Mucosa of descending colon (tissue), 3 donors: ENCODE data around the gene RAI14. TPM values are rescaled to one million over a fixed set of nuclear protein-coding genes. Genes with fewer than 3 reads are reported as not detected.

Experiments used
- ATAC-seq: fragments of 200-7000 bp; cut with Tn5 transposase; one replicate; pipeline ENCODE4 v1.9.1; 2020; ENCODE audit warnings: mild to moderate bottlenecking, moderate library complexity
- DNase-seq, 3 donors: peaks; one replicate each; pipeline ENCODE4 v3.0.0-alpha.2; 2020
- H3K36me3 ChIP-seq: fragments of 200-600 bp; one replicate; pipeline ENCODE4 v1.8.0; 2021; ENCODE audit warnings: low read depth, mild to moderate bottlenecking
- H3K4me1 ChIP-seq: fragments of 200-600 bp; one replicate; pipeline ENCODE4 v1.8.0; 2021; ENCODE audit warnings: low read depth, mild to moderate bottlenecking
- H3K4me3 ChIP-seq: fragments of 200-600 bp; one replicate; pipeline ENCODE4 v1.8.0; 2021; ENCODE audit warnings: mild to moderate bottlenecking
- H3K9me3 ChIP-seq: fragments of 200-600 bp; one replicate; pipeline ENCODE4 v1.8.0; 2021; ENCODE audit warnings: mild to moderate bottlenecking
- intact Hi-C, 2 donors: fragments of 100-400 bp; cut with DNase I in 1 of 2; cut with micrococcal nuclease in 1 of 2; formaldehyde crosslinking; loops; one replicate each; pipeline versions ENCODE4 v1.11.0 to v1.11.1; 2022; cut with DNase I, micrococcal nuclease
- total RNA-seq, 3 donors: library from RNA; stranded (reverse); fragmentation: NEBNext Ultra II Directional in 2 of 3; extraction: Animal tissue kit (Norgen Biotek cat#: 25700) in 2 of 3; gene quantifications; one replicate each; pipeline versions ENCODE4 v1.2.1 to v1.2.4, GENCODE V29; 2021 to 2023
- TF ChIP-seq, protein P1 (sequence below): fragments of 200-600 bp; IDR thresholded peaks from one replicate; pipeline ENCODE4 v1.8.0; 2022; ENCODE audit warnings: antibody characterized with exemption, mild to moderate bottlenecking
- donor health status: DM: no; HTN: no; CAD: no; lungs with moderate emphysema.
- donor health status: DM: no; HTN: no; CAD: no.
- donor health status: DM: no; HTN: yes; CAD: no.

The RAI14 gene
- total RNA-seq, 3 donors from 2014 or later = 14.0 to 41.0 (median 23.4) TPM

DNA sequence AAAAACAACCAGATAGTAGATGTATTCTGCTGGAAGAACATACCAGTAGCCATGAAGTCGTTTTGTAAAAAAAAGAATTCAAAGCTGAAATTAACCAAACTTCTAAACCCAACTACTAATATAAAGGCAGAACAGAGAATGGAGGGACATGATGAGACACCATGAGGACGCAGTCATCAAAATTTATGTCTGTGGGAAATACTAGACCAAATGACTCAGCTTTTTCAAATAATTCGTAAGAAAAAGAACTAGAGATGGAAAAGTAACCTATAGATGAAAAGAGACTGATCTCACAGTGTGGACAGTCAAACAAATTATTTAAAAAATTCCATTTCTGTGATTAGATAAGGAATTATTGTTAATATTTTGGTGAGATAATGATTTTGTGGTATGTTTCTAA lies 193.1 kb downstream of the RAI14 start:
- intact Hi-C loops = no loop called here
- TF ChIP-seq, protein P1, sequence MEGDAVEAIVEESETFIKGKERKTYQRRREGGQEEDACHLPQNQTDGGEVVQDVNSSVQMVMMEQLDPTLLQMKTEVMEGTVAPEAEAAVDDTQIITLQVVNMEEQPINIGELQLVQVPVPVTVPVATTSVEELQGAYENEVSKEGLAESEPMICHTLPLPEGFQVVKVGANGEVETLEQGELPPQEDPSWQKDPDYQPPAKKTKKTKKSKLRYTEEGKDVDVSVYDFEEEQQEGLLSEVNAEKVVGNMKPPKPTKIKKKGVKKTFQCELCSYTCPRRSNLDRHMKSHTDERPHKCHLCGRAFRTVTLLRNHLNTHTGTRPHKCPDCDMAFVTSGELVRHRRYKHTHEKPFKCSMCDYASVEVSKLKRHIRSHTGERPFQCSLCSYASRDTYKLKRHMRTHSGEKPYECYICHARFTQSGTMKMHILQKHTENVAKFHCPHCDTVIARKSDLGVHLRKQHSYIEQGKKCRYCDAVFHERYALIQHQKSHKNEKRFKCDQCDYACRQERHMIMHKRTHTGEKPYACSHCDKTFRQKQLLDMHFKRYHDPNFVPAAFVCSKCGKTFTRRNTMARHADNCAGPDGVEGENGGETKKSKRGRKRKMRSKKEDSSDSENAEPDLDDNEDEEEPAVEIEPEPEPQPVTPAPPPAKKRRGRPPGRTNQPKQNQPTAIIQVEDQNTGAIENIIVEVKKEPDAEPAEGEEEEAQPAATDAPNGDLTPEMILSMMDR = no peak
- Histone ChIP-seq H3K4me1 (no peaks in the 10 kb centered on the region), H3K4me3 (no peak overlapping the region), H3K36me3 (no peaks in the 10 kb centered on the region), H3K9me3 (no peaks in the 10 kb centered on the region)
- ATAC-seq = no peak
- no peak for DNase-seq

DNA sequence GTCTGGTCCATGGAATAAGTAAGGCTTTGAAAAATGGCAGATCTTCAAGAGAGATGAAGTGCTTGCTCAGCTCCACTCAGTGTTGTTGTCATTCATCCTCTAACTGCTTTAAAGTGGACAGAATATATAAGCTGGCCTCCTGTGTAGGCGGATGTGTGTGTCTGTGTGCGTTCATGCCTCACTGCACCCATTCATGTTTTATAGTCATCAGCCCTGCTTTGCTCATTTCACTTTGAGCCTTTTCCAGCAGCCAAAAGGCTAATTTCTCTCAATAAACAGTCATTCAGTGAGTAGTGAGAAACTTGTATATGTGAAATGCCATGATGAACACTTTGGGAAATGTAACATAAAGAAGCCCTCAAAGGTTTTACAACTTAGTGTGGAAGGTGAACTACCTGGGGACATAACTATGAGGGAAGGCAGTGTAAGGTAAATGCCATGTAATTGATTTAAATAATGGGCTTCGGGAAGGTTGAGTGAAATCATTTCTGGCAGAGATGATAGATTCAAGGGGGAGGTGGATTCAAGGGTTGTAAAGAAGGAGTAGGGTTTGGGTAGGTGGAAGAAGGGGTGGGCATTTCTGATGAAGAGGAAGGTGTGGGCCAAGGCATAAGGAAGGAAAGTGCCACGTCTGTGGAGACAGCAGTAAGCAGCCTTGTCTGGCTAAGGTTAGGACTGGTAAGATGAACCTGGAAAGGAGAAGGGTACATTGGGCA lies 198.5 kb downstream of the RAI14 start:
- Histone ChIP-seq H3K4me3 (no peak overlapping the region), H3K9me3 (no peaks in the 10 kb centered on the region), H3K4me1 (no peaks in the 10 kb centered on the region), H3K36me3 (no peaks in the 10 kb centered on the region)
- ATAC-seq = no peak
- DNase-seq = no peak
- TF ChIP-seq, protein P1 = no peak
- intact Hi-C loops = no loop called here

DNA sequence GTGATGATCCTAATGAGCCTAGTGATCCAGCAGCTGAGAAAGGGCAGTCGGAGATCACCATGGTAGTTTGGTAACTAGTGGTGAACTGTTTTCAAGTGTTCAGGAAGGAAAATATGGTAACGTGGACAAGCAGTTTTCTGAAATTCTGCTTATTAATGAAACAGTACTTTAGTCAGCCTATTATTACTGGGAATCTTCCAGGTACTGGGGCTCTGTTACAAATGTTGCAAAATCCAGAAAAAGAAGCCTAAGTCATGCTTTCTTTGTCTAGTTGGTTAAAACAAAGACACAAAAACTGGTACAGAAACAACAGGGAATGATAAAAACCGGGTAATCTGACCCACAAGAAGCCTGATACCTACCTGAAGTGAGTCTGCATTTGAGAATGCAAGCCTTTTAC lies 201.0 kb downstream of the RAI14 start:
- intact Hi-C loops = no loop called here
- H3K4me1 ChIP-seq = no peaks in the 10 kb centered on the region
- DNase-seq (no peak), ATAC-seq (no peak)
- H3K36me3 ChIP-seq = no peaks in the 10 kb centered on the region
- no peaks in the 10 kb centered on the region for H3K9me3 ChIP-seq
- TF ChIP-seq, protein P1 = no peak
- H3K4me3 ChIP-seq = no peak overlapping the region

DNA sequence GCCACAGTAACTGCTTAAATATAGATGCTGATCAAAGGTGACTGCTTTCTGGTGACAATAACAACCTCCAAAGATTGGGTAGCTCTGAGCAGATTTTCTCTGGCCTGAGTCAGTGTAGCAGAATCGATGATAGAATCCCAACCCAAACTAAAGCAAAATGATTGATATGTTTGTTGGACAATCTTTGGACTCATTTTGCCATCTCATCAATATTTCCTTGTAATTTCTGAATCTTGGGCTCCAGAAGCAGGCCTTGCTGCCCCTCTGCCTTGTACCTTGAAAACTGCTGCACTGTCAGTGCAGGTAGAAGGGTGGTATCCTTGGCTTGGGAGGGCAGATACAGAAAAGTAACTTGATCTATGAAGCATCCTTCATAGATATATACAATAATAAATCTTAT lies 201.8 kb downstream of the RAI14 start:
- Histone ChIP-seq H3K36me3 (no peaks in the 10 kb centered on the region), H3K4me1 (no peaks in the 10 kb centered on the region), H3K4me3 (no peak overlapping the region), H3K9me3 (no peaks in the 10 kb centered on the region)
- intact Hi-C loops = no loop called here
- TF ChIP-seq, protein P1 = no peak
- DNase-seq (no peak), ATAC-seq (no peak)

DNA sequence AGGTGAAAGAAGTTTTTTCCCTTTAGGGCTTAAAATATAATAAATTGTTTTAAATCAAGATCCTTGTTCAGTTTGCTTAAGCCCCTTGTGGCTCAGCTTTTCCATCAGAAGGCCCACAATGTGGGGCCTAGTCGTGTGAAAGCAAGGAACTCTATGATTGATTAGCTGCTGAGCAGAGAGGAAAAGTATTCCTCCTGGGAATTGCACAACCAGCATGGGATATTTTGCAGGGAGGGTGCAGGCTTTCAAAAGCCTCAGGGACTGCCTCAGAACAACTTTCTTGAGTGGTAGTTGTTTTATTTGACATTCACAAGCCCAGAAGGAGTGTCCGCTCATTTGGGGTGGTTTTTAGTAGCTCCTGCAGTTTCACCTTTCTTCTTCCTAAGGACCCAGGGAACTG lies 202.7 kb downstream of the RAI14 start:
- TF ChIP-seq, protein P1 = no peak
- no peaks in the 10 kb centered on the region for H3K4me1 ChIP-seq
- no peak for ATAC-seq
- H3K4me3 ChIP-seq = no peak overlapping the region
- no peak for DNase-seq
- no peaks in the 10 kb centered on the region for H3K36me3 ChIP-seq
- H3K9me3 ChIP-seq = no peaks in the 10 kb centered on the region
- intact Hi-C loops = no loop called here

DNA sequence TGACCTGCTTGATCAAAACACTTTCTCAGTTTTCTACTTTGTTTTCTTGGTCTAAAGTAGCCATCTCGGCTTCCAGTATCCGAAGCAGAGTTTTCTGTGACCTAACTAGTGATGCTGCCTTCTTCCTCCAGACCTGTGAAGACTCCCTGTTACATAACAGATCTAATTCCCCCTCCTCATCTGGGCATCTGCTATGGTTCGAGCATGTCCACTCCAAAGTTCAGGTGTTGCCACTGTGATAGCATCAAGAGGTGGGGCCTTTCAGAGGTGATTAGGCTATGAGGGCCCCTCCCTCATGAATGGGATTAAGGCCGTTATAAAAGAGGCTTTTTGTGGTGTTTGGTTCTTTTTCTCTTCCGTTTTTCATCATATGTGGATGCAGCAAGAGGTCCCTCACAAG lies 203.1 kb downstream of the RAI14 start:
- intact Hi-C loops = no loop called here
- no peak for ATAC-seq

More for the DNA sequence above, 203.1 kb downstream of the RAI14 start:
- H3K36me3 ChIP-seq = no peaks in the 10 kb centered on the region
- H3K4me3 ChIP-seq = no peak overlapping the region
- TF ChIP-seq, protein P1 = no peak
- H3K4me1 ChIP-seq = no peaks in the 10 kb centered on the region
- no peaks in the 10 kb centered on the region for H3K9me3 ChIP-seq
- no peak for DNase-seq
